CD4-positive, alpha-beta T cell treated with Interleukin-15 for 1 hour (primary cell): ENCODE data around the gene PTBP1.
"Not testable (repeated sequence)": the region's sequence is repeated elsewhere in the genome, so short reads cannot be mapped to it uniquely, and the experiment has no call there.

Experiments used
- DNase-seq: peaks from one replicate; pipeline ENCODE4 v3.0.0-alpha.2; 2020

PTBP1 gene

DNA sequence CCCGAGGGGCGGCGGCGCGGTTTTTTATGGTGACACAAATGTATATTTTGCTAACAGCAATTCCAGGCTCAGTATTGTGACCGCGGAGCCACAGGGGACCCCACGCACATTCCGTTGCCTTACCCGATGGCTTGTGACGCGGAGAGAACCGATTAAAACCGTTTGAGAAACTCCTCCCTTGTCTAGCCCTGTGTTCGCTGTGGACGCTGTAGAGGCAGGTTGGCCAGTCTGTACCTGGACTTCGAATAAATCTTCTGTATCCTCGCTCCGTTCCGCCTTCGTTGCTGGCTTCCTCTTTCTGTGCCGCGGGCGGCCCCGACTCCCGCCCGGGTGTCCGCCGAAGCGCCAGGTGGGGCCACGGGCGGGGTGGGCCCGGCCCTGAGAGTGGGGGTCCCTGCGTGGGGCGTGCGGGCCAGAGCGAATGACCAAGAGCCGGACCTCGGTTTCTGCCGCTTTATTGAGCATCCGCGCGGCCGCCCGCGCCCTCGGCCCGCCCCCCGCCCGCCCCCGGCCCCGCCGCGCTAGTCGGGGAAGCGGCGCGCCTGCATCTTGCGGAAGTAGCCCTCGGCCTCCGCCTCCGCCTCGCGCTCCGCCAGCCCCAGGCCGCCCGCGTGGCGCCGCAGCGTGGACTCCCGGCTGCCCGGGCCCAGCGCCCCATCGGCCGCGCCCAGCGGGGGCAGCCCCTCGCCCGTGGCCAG is 14.9 kb downstream of the PTBP1 start:
- no peak for DNase-seq

DNA sequence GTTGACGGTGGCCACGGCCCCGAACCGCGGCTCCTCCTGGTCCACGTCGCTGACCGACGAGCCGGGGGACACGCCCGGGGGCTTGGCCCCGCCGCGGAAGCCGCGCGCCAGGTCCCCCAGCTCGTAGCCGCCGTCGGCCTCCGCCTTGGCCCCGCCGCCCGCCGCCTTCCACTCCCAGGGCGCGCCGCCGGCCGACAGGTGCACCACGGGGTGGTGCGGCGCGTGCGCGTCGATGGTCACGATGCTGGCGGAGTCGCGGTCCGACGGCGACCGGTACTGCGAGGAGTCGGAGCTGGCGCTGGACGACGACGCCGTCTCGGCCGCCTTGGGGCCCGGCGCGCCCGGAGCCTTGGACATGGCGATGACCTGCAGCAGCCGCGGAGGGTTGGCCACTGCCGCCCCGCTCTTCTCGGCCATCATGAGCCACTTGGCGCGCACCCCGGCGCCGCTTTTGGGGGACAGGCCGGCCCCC is 15.5 kb downstream of the PTBP1 start:
- DNase-seq, result no peak

DNA sequence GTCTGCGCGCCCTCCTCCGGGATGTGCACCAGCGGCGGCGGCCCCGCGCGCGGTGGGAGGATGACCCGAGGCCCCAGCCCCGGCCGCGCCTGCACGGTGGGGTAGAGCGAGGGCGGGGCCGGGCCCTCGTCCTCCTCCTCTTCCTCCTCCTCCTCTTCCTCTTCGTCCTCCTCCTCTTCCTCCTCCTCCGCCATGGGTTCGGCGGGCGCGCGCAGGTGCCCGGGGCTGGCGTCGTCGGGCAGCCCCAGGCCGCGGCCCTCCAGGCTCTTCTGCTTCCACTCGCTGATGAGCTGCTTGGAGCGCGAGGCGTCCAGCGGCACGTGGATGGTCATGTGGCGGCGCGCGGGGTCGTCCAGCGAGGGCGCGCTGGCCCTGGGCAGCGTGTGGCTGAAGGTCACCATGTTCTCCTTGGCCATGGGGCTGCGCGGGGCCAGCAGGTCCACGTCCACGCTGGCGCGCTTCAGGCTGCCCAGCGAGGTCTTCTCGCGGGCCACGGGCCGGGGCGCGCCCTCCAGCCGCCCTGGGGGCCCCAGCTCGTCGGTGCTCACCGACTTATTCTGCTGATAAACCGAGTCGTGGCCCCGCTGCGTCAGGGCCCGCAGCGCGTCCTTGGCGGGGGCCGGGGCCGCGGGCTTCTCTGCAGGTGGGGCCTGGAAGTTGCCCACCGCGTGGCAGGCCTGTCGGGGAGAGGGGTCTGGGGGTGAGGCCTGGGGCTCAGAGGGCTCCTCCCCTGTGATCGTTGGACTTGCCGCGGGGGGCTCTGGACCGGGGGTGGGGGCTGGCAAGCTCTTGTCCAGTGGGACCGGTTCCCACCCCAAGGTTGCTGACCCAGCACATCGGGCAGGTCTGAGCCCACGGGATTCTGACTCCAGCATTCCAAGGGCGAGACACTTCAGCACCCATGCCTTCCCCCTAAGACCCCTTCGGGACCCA is 16.2 kb downstream of the PTBP1 start:
- no peak for DNase-seq

DNA sequence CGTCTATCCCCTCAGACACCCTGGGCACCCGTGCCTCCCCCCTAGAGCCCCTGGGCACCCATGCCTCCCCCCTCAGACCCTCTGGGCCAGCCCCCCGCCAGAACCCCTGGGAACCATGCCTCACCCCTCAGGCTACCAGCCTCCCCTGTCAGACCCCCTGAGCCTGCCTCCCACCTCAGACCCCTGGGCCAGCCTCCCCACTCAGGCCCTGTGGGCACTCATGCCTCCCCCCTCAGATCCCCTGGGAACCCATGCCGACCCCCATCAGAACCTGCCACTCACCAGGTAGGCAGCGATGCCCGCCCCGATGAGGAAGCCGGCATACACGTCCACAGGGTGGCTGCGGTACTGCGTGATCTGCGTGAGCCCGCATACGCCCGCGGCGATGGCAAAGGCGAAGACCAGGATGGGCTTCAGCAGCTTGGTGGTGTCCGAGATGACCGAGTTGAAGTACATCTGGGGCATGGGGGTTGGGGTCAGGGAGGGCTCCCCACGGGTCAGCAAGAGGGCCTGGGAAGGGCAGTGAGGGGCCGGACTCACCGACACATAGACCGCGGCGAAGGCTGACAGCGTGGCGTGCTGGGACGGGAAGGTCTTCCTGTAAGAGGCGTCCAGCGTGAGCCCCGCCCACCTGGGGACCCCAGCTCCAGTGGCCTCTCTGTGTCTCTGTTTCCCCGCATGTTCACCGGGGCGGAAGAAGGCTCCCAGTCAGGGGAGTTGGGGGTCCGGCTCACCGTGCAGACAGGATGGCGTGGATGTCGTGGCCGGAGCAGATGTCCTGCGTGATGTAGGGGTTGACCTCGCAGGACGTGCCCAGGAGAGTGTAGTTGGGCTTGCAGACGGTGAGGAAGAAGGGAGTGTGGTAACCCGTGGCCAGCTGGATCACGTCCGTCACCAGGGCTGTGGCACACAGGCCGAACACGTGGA is 17.2 kb downstream of the PTBP1 start:
- DNase-seq, result no peak

DNA sequence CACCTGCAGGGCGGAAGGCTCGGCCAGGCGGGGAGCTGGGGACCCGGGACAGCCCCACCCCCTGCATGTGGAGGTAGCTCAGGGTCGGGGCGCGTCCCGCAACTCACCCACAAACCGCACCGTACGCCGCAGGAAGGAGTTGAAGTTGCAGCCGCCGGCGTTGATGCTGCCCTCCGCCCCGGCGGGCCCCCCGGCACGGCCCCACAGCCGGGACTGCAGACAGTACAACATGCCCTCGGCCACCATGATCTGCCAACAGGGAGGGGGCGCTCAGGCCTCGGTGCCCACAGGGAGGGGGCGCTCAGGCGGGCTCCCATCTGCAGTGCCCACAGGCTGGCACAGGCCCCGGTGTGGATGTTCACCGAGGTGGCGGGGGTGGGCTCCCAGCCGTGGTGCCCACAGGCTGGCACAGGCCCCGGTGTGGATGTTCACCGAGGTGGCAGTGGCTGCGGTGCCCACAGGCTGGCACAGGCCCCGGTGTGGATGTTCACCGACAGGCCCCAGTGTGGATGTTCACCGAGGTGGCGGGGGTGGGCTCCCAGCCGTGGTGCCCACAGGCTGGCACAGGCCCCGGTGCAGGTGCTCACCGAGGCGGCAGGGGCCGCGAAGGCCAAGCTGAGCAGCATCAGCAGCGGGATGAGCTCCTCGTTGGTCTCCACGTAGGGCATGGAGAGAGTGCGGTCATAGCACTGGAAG is 18.0 kb downstream of the PTBP1 start:
- no peak for DNase-seq

DNA sequence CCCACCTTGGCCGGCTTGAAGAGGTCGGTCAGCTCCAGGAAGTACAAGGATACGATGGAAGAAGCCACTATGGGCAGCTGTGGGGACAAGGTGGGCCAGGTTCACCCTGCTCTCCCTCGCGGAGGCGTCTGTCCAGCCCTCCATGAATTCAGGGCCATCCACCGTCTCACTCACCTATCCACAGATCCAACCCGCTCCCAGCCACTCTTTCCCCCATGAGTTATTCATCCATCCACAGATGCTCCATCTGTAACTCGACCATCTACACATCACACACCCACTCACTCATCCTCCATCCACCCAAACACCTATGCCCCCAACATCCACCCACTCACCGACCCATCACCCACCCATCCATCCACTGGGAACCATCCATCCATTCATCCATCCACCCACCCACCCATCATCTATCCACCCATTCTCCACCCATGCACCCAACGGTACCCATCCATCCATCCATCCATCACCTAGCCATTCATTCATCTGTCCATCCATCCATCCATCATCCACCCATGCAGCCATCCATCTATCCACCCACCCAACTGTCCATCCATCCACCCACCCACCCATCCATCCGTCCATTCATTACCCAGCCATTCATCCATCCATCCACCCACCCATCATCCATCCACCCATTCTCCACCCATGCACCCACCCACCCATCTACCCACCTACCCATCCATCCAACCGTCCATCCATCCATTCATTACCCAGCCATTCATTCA is 18.7 kb downstream of the PTBP1 start:
- no peak for DNase-seq

DNA sequence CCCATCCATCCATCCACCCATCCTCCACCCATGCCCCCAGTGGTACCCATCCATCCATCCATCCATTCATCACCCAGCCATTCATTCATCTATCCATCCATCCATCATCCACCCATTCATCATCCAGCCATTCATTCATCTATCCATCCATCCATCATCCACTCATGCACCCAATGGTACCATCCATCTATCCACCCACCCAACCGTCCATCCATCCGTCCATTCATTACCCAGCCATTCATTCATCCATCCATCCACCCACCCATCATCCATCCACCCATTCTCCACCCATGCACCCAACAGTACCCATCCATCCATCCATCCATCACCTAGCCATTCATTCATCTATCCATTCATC is 19.2 kb downstream of the PTBP1 start:
- DNase-seq, result no peak

DNA sequence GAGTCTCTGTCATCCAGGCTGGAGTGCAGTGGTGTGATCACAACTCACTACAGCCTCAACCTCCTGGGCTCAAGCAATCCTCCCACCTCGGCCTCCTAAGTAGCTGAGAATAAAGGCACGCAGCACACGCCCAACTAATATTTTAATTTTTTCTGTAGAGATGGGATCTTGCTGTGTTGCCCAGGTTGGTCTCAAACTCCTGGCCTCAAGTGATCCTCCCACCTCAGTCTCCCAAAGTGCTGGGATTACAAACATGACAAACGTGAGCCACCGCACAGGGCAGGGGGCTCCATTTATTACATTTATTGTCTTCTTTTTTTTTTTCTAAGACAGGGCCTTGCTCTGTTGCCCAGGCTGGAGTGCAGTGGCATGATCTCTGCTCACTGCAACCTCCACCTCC is 23.0 kb downstream of the PTBP1 start:
- DNase-seq, result not testable (repeated sequence)

DNA sequence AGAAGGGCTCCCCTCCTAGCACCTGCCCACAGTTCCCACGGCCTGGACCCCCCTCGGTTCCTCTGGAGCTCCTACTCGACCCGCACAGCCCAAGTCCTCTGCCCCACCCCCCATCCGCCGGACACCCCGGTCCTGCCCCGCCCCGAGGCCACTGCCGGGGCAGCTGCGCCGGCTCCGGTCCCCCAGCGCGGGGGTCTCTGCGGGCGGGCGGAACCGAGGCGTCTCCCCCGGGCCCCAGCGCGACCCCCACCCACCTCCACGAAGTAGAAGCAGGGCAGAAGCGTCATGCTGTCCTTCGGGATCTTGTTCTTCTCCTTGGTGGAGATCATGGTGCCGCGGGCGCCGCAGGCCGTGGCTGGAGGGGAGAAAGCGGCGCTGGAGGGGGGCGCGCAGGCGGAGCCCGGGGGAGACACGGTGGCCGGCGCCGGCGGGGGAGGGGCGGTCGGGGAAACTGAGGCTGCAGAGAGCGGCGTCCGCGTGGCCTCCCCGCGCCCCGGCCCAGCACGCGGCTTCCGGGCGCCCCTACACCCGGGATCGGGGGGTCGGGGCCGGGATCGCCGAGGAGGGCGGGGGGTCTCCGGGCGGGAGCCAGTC is 24.1 kb downstream of the PTBP1 start:
- DNase-seq, result no peak

DNA sequence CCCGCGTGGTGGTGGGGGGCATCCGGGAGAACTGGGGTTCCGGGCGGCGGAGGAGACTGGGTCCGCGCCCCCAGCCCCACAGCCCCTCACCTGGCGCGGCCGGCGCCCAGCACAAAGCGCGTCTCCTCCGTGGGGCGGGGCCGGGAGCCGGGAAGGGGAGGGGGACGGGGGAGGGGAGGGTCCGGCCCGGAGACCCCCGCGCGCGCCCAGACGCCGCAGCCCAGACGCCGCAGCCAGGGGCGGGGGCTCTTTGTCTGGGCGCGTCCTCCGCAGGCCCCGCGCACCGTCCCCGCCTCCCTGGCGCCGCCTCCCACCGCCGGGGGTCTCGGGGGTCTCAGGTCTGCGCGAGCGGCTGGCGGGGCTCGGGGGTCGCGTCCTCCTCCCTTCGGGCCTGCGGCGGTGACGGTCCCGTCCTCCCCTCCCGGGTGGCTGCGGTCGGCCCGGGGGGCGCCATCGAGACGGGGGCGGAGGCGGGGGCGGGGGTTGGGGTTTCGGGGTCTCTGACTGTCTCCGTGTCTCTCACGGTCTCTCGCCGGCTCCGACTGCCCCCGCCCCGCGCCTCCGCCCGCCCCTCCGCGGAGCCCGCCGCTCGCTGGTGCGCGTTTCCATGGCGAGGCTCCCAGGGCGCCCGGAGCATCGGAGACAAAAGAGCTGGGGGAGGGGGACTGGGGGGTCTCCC is 24.7 kb downstream of the PTBP1 start, which contains the start of gene PLPPR3:
TSS of gene PLPPR3 (minus strand) at position 131 of the 679 bp plus-strand sequence. CDS start 396 bp downstream, outside the sequence.
- no peak for DNase-seq

DNA sequence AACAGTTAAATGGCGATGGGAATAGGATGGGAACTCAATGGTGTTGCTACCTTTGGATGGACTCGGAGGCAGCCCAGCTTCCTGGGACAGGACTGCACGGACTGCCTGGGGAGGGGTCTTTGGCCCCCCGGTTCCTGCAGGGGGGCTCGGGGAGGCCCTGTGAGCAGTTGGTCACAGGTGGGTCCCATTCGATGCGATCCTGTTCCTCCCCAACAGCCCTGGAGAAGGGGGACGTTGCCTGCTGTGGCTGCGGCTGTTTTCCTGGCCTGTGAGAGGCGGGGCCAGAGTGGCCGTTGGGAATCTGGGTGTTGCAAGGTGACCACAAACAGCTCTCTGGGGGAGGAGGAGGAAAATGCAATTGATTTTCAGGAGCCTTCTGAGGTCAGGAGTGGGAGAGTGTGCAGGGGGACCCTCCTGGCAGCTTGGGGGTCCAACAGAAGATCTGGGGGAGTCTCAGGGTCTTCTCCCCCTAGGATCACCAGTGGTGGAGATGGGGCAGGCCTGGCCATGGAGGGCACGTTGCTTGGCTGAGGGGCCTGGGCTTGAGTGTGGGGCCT is 26.4 kb downstream of the PTBP1 start:
- no peak for DNase-seq

DNA sequence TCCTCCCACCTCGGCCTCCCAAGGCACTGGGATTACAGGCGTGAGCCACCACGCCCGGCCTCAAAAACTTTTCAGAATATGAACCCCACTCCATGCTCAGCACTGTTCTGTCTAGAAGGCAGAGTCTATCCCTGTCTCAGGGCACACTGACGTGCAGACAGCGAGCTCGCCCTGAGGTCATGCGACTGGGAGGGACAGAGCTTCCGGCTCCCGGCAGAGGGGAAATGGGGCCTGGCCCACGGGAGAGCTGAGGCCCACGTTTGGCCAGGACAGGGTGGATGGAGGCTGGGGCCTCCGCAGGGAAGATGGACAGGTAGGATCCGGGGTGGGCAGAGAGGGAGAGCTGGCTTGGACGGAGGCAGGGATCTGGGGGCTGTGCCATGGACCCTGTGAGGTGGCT is 27.6 kb downstream of the PTBP1 start:
- no peak for DNase-seq

DNA sequence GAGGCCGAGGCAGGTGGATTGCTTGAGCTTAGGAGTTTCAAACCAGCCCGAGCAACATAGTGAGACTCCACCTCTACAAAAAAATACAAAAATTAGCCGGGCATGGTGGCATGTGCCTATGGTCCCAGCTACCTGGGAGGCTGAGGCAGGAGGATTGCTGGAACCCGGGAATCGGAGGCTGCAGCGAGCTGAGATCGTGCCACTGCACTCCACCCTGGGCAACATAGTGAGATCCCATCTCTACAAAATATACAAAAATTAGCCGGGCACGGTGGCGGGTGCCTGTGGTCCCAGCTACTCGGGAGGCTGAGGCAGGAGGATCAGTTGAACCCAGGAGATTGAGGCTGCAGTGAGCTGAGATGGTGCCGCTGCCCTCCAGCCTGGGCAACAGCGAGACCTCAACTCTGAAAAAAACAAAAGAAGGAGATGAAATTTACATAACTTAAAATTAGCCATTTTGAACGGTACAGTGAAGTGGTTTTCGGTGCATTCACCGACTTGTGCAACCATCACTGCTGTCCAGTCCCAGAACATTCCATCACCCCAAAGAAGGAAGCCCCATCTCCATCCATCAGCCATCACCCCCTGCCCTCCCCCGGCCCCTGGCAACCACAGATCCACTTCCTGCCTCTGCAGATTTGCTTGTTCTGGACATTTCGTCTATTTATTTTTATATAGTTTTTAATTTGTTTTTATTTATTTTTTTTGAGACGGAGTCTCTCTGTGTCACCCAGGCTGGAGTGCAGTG is 28.8 kb downstream of the PTBP1 start:
- DNase-seq, result no peak

DNA sequence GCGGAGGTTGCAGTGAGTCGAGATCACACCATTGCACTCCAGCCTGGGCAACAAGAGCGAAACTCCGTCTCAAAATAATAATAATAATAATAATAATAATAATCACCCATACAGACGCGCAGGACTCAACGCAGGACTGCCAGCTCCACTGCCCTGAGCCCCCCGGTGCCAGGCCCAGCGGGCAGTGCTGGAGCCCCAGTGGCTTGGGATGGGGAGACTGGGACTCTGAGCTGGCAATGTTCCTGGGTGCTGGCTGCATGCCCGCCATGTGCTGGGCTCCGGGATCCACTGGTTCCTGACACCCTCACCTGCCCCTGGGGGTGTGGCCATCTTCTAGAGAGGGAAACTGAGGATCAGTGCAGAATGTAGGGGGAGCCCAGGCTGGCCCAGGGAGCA is 30.1 kb downstream of the PTBP1 start:
- no peak for DNase-seq

DNA sequence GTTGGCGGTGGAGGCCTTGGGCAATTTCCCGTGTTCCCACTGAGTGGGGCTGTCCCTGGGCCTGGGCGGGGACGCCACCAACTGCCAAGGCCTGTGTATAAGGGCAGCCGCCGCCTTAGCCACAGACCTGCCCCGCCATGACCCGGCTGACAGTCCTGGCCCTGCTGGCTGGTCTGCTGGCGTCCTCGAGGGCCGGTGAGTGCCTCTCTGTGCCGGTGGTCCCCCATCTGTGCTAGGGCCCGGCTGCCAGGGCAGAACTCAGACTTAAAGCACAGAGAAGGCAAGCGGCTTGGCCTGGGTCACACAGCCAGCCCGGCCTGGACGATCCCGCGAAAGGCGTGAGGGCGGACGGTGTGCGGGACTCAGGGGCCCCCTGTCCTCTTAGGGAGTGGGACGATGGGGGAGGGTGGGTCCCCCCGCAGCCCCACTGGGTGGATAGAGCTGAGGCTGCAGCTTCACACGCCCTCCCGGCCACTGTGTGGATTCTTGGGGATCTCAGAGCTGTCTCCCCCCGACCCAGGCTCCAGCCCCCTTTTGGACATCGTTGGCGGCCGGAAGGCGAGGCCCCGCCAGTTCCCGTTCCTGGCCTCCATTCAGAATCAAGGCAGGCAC is 30.6 kb downstream of the PTBP1 start, which contains the start of gene AZU1:
TSS of gene AZU1 (plus strand) at position 128 of the 612 bp plus-strand sequence. CDS start at position 138, 10 bp downstream.
- no peak for DNase-seq

DNA sequence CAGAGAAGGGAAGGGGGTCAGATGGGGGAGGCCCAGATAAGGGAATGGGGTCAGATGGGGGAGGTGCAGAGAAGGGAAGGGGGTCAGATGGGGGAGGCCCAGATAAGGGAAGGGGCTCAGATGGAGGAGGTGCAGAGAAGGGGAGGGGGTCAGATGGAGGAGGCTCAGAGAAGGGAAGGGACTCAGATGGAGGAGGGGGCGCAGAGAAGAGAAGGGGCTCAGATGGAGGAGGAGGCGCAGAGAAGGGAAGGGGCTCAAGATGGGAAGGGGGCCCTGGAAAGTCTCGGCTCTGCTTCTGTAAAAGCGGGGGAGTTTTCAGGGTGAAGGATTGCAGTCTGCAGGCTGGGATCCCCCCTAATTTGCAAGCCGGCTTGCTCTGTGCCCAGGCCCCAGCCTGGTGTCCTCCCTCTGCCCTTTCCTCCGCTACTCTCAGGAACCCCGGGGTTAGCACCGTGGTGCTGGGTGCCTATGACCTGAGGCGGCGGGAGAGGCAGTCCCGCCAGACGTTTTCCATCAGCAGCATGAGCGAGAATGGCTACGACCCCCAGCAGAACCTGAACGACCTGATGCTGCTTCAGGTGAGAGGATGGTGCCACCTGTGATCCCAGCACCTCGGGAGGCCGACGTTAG is 32.0 kb downstream of the PTBP1 start:
- no peak for DNase-seq

DNA sequence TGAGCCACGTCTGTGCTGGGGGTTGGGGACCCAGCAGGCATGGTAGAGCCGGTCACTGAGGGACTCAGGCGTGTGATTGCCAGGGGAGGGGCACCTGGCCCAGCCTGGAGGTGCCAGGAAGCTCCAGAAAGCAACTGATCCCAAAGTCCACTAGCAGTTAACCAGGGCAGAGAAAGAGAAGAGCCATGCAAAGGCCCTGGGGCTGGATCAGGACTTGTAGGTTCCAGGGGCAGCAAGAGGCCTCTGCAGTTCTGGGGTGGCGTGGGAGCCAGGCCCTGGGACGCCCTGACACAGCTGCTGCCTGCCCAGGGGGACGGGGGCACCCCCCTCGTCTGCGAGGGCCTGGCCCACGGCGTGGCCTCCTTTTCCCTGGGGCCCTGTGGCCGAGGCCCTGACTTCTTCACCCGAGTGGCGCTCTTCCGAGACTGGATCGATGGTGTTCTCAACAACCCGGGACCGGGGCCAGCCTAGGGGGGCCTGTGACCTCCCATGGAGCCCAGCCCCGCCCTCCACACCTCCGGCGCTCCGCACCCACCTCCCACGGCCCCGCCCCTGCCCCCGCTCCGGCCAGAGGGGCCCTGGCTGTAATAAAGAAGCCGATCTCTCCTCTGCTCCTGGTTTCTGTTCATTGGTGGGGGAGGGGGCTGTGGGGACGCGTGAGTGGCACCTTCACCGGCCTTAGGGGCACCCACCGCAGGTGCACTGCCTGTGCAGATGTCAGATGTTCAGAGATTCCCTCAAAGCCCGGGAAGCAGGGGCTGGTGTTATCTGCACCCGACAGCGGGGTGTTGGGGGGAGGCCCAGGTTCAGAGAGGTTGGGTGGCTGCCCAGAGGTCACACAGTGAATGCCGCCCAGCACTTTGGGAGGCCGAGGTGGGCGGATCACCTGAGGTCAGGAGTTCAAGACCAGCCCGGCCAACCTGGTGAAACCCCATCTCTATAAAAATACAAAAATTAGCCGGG is 34.4 kb downstream of the PTBP1 start:
- DNase-seq, result no peak
